GM23248 (cell line): ENCODE data around the gene RBMS3. TPM values are rescaled to one million over a fixed set of nuclear protein-coding genes. Genes with fewer than 3 reads are reported as not detected.

Experiments used
- DNase-seq: peaks from one replicate; pipeline ENCODE4 v3.0.0-alpha.2; 2015
- H2AFZ ChIP-seq: fragments of 200-600 bp; sonication (generic); 2 replicates; pipeline ENCODE4 v1.6.1; 2016; ENCODE audit warnings: antibody characterized with exemption
- H3F3A ChIP-seq: fragments of 200-600 bp; sonication (generic); 2 replicates; pipeline ENCODE4 v1.6.1; 2016; ENCODE audit warnings: mild to moderate bottlenecking, antibody characterized with exemption, mixed run types; ENCODE audit not compliant: insufficient read depth
- H3K27ac ChIP-seq: fragments of 200-600 bp; sonication (generic); 2 replicates; pipeline ENCODE4 v1.5.1; 2016; ENCODE audit warnings: mild to moderate bottlenecking
- H3K27me3 ChIP-seq: fragments of 200-600 bp; sonication (generic); replicated peaks from 2 replicates; pipeline ENCODE4 v1.6.1; 2016; ENCODE audit warnings: mild to moderate bottlenecking; ENCODE audit not compliant: insufficient read depth
- H3K36me3 ChIP-seq: fragments of 200-600 bp; sonication (generic); 2 replicates; pipeline ENCODE4 v1.6.1; 2016; ENCODE audit warnings: low read depth, mild to moderate bottlenecking
- H3K4me1 ChIP-seq: fragments of 200-600 bp; sonication (generic); 2 replicates; pipeline ENCODE4 v1.6.1; 2016; ENCODE audit warnings: mild to moderate bottlenecking; ENCODE audit not compliant: insufficient read depth
- H3K4me2 ChIP-seq: fragments of 200-600 bp; sonication (generic); one replicate; pipeline ENCODE4 v1.6.1; 2016; ENCODE audit warnings: mild to moderate bottlenecking; ENCODE audit not compliant: unreplicated experiment
- H3K4me3 ChIP-seq: fragments of 200-600 bp; sonication (generic); 2 replicates; pipeline ENCODE4 v1.5.1; 2016; ENCODE audit warnings: mild to moderate bottlenecking
- H3K79me2 ChIP-seq: fragments of 200-600 bp; sonication (generic); 2 replicates; pipeline ENCODE4 v1.6.1; 2016; ENCODE audit warnings: mild to moderate bottlenecking; ENCODE audit not compliant: insufficient read depth
- H3K9ac ChIP-seq: fragments of 200-600 bp; sonication (generic); 2 replicates; pipeline ENCODE4 v1.6.1; 2016; ENCODE audit warnings: mild to moderate bottlenecking
- H3K9me2 ChIP-seq: fragments of 200-600 bp; sonication (generic); 2 replicates; pipeline ENCODE4 v1.6.1; 2016; ENCODE audit warnings: mixed run types, mild to moderate bottlenecking, moderate library complexity; ENCODE audit not compliant: insufficient read depth
- H3K9me3 ChIP-seq: fragments of 200-600 bp; sonication (generic); one replicate; pipeline ENCODE4 v1.6.1; 2017; ENCODE audit warnings: low read depth
- H4K20me1 ChIP-seq: fragments of 200-600 bp; sonication (generic); 2 replicates; pipeline ENCODE4 v1.6.0; 2016; ENCODE audit not compliant: insufficient read depth
- EZH2 ChIP-seq: fragments of 200-600 bp; sonication (generic); IDR thresholded peaks from 2 replicates; pipeline ENCODE4 v1.6.1; 2018; ENCODE audit warnings: antibody characterized with exemption, mild to moderate bottlenecking; ENCODE audit not compliant: insufficient read depth, poor library complexity, severe bottlenecking
- EZH2phosphoT487 ChIP-seq: fragments of 200-600 bp; sonication (generic); IDR thresholded peaks from 2 replicates; pipeline ENCODE4 v1.6.1; 2018; ENCODE audit warnings: antibody characterized with exemption, moderate library complexity, mild to moderate bottlenecking, low read depth; ENCODE audit not compliant: insufficient read depth
- WGBS, 2 experiments: methylation state at CpG; one replicate each; pipeline ENCODE4 v1.1.6; 2015 to 2017; ENCODE audit warnings: low lambda C conversion rate in 2 of 2, low coverage in 1 of 2; ENCODE audit errors: missing lambda C conversion rate in 2 of 2; 5-methylcytosine and 5-hydroxymethylcytosine counted together
- in situ Hi-C: fragments of 300-500 bp; cut with MboI; formaldehyde crosslinking; loops from 2 replicates; pipeline ENCODE4 v1.15.0; 2020
- polyA plus RNA-seq: library from polyadenylated mRNA; unstranded; fragments of >200 nt; fragmentation: Nextera tagmentation; extraction: Ambion mirVana; gene quantifications from 2 replicates; pipeline ENCODE4 v1.2.1, GENCODE V29; 2016
- total RNA-seq: library from RNA; depleted of rRNA; stranded (reverse); fragments of >200 nt; shearing (Covaris generic); gene quantifications from 2 replicates; pipeline ENCODE4 v1.2.3, GENCODE V29; 2014

Gene RBMS3
- total and polyA plus RNA-seq, 2 experiments from 2014 or later, result 40.0 to 94.3 TPM

DNA sequence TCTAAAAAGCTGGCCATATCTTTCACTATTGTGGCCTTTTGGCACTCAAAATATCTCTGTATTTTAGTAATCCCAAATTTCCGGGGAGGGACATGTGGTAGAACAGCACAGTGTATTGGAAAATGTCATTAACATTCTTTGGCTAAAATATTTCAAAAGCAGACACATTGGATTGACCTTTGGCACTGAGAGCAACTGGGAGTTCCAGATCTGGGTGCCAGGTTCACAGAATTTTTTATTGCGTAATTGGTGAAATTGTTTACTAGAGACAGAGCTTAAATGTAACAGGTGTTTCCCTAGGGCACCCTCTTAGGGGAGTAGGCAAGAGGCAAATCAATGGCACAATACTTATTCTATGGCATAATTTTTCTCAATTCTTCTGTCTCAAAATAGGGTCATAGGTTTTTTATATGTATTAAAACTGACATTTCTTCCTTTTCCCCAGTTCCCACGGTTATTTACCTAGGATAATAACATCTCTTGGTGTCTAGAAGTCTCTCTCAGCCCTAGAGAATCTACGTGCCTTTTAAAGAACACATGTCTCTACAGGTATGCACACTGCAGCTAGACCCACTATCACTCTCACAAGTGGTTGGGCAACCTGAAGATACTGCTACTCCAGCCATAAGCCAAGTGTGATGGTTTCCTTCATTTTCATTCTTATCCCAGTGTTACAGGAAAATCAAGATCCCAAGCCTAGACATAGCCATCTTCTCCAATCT is 10.6 kb downstream of the RBMS3 start:
- Histone ChIP-seq H4K20me1 (peaks cover 9% of the 10 kb centered on the region; the same call in 1 of the 2 replicates), H3K36me3 (peaks cover 21% of the 10 kb centered on the region; the same call in 1 of the 2 replicates), H3K27ac (no peak overlapping the region), H3K79me2 (peaks cover 100% of the 10 kb centered on the region), H3K4me2 (peak overlapping the region; percentile 3), H2AFZ (no peak overlapping the region), H3K4me3 (no peak overlapping the region), H3K9me3 (no peaks in the 10 kb centered on the region), H3K9ac (no peak overlapping the region), H3K4me1 (peaks cover 58% of the 10 kb centered on the region), H3K9me2 (no peaks in the 10 kb centered on the region), H3K27me3 (no peaks in the 10 kb centered on the region), H3F3A (peaks cover 23% of the 10 kb centered on the region)
- TF ChIP-seq EZH2phosphoT487 (no peak), EZH2 (no peak)
- in situ Hi-C loops, result loop anchor here (25.0 kb wide), 2 partner anchors 379 to 471 kb away; no protein-coding TSS in a partner anchor
- 64 to 69% methylated on average over 4 of the region's 4 CpGs for WGBS, 2 experiments
- no peak for DNase-seq

DNA sequence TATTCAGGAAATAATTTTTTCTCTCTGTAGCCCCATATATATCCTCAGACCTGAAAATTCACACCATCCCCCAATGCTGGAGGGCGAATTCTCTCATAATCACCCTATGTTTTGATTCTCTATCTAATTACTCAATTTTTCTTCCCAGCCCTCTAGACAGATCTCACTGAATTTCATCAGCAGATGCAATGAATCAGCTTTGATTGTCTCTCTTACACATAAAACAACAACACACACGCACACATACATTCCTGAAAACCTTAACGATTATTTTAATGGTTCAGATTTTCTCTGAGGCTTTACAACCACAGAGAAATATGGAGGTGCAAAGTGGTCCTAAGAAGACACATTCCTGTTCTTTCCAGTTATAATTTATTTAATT is 11.1 kb downstream of the RBMS3 start:
- peaks cover 9% of the 10 kb centered on the region; the same call in 1 of the 2 replicates for H4K20me1 ChIP-seq
- no peak overlapping the region for H3K4me2 ChIP-seq
- TF ChIP-seq EZH2phosphoT487, result no peak
- no peak for TF ChIP-seq EZH2
- in situ Hi-C loops, result loop anchor here (25.0 kb wide), 2 partner anchors 380 to 470 kb away; no protein-coding TSS in a partner anchor
- H3K4me3 ChIP-seq, result no peak overlapping the region
- no peak overlapping the region for H3K9ac ChIP-seq
- H3K4me1 ChIP-seq, result peaks cover 55% of the 10 kb centered on the region
- no peak for DNase-seq
- H3K27ac ChIP-seq, result no peak overlapping the region
- H3F3A ChIP-seq, result peaks cover 17% of the 10 kb centered on the region
- peaks cover 24% of the 10 kb centered on the region; the same call in 1 of the 2 replicates for H3K36me3 ChIP-seq
- no peak overlapping the region for H2AFZ ChIP-seq
- no peaks in the 10 kb centered on the region for H3K9me3 ChIP-seq
- H3K27me3 ChIP-seq, result no peaks in the 10 kb centered on the region
- 97 to 98% methylated on average over 3 of the region's 3 CpGs for WGBS, 2 experiments
- H3K9me2 ChIP-seq, result no peaks in the 10 kb centered on the region
- peaks cover 100% of the 10 kb centered on the region for H3K79me2 ChIP-seq

DNA sequence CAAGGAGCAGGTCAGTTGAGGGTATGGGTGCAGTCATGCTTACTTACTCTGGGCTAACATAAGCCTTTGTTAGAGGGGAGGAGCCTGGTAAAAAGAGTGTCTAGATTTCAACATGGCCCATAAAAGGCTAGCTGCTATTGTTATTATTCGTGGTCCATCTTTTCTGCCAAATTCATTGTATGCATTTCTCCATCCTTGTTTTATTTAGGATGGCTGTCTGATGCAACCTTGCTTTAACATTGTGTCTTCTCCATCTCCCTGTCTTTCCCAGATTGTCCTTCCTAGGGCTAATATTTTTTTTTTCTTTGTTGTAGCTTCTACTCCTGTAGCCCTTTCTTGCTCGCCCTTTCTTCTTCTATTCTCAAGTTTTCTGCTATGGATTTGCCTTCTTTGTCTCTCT is 12.6 kb downstream of the RBMS3 start:
- Histone ChIP-seq H3K36me3 (peaks cover 24% of the 10 kb centered on the region; the same call in 1 of the 2 replicates), H3K27me3 (no peaks in the 10 kb centered on the region), H3F3A (peaks cover 10% of the 10 kb centered on the region; the same call in 1 of the 2 replicates), H2AFZ (no peak overlapping the region), H3K4me3 (no peak overlapping the region), H3K9me2 (no peaks in the 10 kb centered on the region), H3K9ac (no peak overlapping the region), H3K79me2 (peaks cover 100% of the 10 kb centered on the region), H3K27ac (no peak overlapping the region), H3K9me3 (no peaks in the 10 kb centered on the region), H4K20me1 (peaks cover 9% of the 10 kb centered on the region; the same call in 1 of the 2 replicates), H3K4me2 (no peak overlapping the region), H3K4me1 (peaks cover 48% of the 10 kb centered on the region)
- in situ Hi-C loops, result loop anchor here (25.0 kb wide), 2 partner anchors 381 to 469 kb away; no protein-coding TSS in a partner anchor
- 72 to 82% methylated on average over 2 of the region's 2 CpGs for WGBS, 2 experiments
- TF ChIP-seq EZH2, result no peak
- TF ChIP-seq EZH2phosphoT487, result no peak
- no peak for DNase-seq

DNA sequence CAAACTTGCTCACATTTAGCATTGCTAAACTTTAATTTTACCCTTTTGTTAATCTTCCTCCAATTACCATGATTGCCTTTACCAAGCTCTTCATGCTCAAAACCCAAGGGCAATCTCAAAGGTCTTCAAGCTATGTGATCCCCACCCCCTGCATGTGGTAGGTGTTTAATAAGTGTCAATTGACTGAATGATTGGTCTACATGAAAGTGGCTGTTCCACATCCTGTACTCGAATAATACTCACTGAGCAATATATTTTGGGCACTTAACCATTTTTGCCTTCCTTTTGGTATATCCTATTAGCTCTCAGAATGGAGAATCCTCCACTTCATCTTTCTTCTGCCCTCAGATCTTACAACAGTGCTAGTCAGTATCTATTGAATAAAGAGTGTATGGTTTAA is 17.1 kb downstream of the RBMS3 start:
- H3K9me2 ChIP-seq, result no peaks in the 10 kb centered on the region
- no peak overlapping the region for H3K4me3 ChIP-seq
- no peaks in the 10 kb centered on the region for H3F3A ChIP-seq
- H3K27me3 ChIP-seq, result no peaks in the 10 kb centered on the region
- no peak overlapping the region for H3K27ac ChIP-seq
- H2AFZ ChIP-seq, result no peak overlapping the region
- 94 to 100% methylated on average over 1 of the region's 1 CpG for WGBS, 2 experiments
- H3K9me3 ChIP-seq, result no peaks in the 10 kb centered on the region
- H3K9ac ChIP-seq, result no peak overlapping the region
- in situ Hi-C loops, result loop anchor here (25.0 kb wide), 2 partner anchors 386 to 464 kb away; no protein-coding TSS in a partner anchor
- peaks cover 100% of the 10 kb centered on the region for H3K79me2 ChIP-seq
- peaks cover 28% of the 10 kb centered on the region for H3K4me1 ChIP-seq
- H3K36me3 ChIP-seq, result 0 out of 2 replicates have a peak, but pooled peaks cover 16% of the 10 kb centered on the region
- no peak for DNase-seq
- no peak for TF ChIP-seq EZH2
- no peak for TF ChIP-seq EZH2phosphoT487
- no peak overlapping the region for H3K4me2 ChIP-seq
- peaks cover 5% of the 10 kb centered on the region; the same call in 1 of the 2 replicates for H4K20me1 ChIP-seq
